A549 treated with AZD2906 at 1 μM for 4 hours (cell line): ENCODE measurements around the gene SDC4. TPM values are rescaled to one million over a fixed set of nuclear protein-coding genes. Genes with fewer than 3 reads are reported as not detected.

Source experiments
- total RNA-seq: library from RNA; stranded (reverse); fragments of 200-300 nt; extraction: Qiagen RNA extraction; gene quantifications from 5 replicates; pipeline ENCODE4 v1.2.3, GENCODE V29; 2022

Gene SDC4
- total RNA-seq, result 89.5 to 111 TPM (median 95.6 TPM) in 5 replicates

GRCh38 chr20:45347936-45348778 is at the start of gene SDC4:
SDC4 (minus strand) TSS chr20:45348424; CDS start chr20:45348384, 40 bp downstream.

GRCh38 chr20:45378191-45378590 is 30.0 kb upstream of the SDC4 start, which contains the start of gene TP53TG5:
TP53TG5 (minus strand) TSS chr20:45378325; CDS start chr20:45378236, 89 bp downstream.

GRCh38 chr20:45362804-45363610 is 14.8 kb upstream of the SDC4 start, which contains the start of gene SYS1:
SYS1 (plus strand) TSS chr20:45363156; CDS start chr20:45363532, 376 bp downstream.

GRCh38 chr20:45308117-45308778 is 40.0 kb downstream of the SDC4 start, which contains the start of gene MATN4:
MATN4 (minus strand) TSS chr20:45308299; CDS start chr20:45305582, 2,717 bp downstream.

GRCh38 chr20:45306431-45306982 is 41.7 kb downstream of the SDC4 start, which contains the start of gene RBPJL:
RBPJL (plus strand) TSS chr20:45306840; CDS start chr20:45306923, 83 bp downstream.

Other genes starting within 250 kb of the SDC4 start
- not detected in 5 replicates for gene KCNS1, start 247.3 kb downstream of the SDC4 start, total RNA-seq
- 0.08 TPM in 1 of 5 replicates, not detected in the others for gene WFDC5, start 233.2 kb downstream of the SDC4 start, total RNA-seq
- not detected in 5 replicates for gene WFDC12, start 224.0 kb downstream of the SDC4 start, total RNA-seq
- gene PI3, start 173.5 kb downstream of the SDC4 start, total RNA-seq, result 2.6 to 5.1 TPM (median 3.0 TPM) in 5 replicates
- not detected in 5 replicates for gene SEMG1, start 141.4 kb downstream of the SDC4 start, total RNA-seq
- gene SEMG2, start 127.1 kb downstream of the SDC4 start, total RNA-seq, result not detected in 5 replicates
- gene SLPI, start 93.9 kb downstream of the SDC4 start, total RNA-seq, result 10.1 to 16.1 TPM (median 11.6 TPM) in 5 replicates
- gene RBPJL, start 41.6 kb downstream of the SDC4 start, total RNA-seq, result not detected in 5 replicates
- 0.10 to 0.22 TPM (median 0.12 TPM) in 4 of 5 replicates, not detected in the other for gene MATN4, start 40.1 kb downstream of the SDC4 start, total RNA-seq
- 26.8 to 32.0 TPM (median 29.4 TPM) in 5 replicates for gene SYS1, start 14.7 kb upstream of the SDC4 start, total RNA-seq
- gene TP53TG5, start 29.9 kb upstream of the SDC4 start, total RNA-seq, result not detected in 5 replicates
- 21.2 to 29.3 TPM (median 25.5 TPM) in 5 replicates for gene DBNDD2, start 59.9 kb upstream of the SDC4 start, total RNA-seq
- gene PIGT, start 67.7 kb upstream of the SDC4 start, total RNA-seq, result 91.5 to 104 TPM (median 96.9 TPM) in 5 replicates
- gene WFDC2, start 121.3 kb upstream of the SDC4 start, total RNA-seq, result 0.15 to 0.32 TPM in 2 of 5 replicates, not detected in the others
- gene SPINT3, start 167.2 kb upstream of the SDC4 start, total RNA-seq, result not detected in 5 replicates
- gene WFDC6, start 191.1 kb upstream of the SDC4 start, total RNA-seq, result not detected in 5 replicates
- not detected in 5 replicates for gene EPPIN, start 199.0 kb upstream of the SDC4 start, total RNA-seq
- not detected in 5 replicates for gene WFDC8, start 230.9 kb upstream of the SDC4 start, total RNA-seq